IMR-90 (cell line): Measurements from ENCODE around the gene RAD51B. TPM values are rescaled to one million over a fixed set of nuclear protein-coding genes. Genes with fewer than 3 reads are reported as not detected.

Source experiments
- ATAC-seq: fragments of 200-7000 bp; cut with Tn5 transposase; 2 replicates; pipeline ENCODE4 v1.9.1; 2020; ENCODE audit warnings: low read depth, mild to moderate bottlenecking, moderate library complexity
- BruUV-seq: library from RNA; stranded (reverse); fragments of 400-500 nt; replicated peaks from 2 replicates; lab custom pipeline; 2021; lab: Mats Ljungman, UMichigan
- CTCF ChIA-PET: fragments of 300-600 bp; formaldehyde crosslinking; extraction: SDS; loops from one replicate; lab custom pipeline; 2021; ENCODE audit warnings: antibody characterized with exemption; lab: Yijun Ruan, JAX
- POLR2A ChIA-PET: fragments of 300-600 bp; sonication (Branson Sonifier 250); formaldehyde crosslinking; loops from one replicate; lab custom pipeline; 2022; ENCODE audit warnings: antibody characterized with exemption; ENCODE audit not compliant: unreplicated experiment; lab: Charles Lee
- DNase-seq: peaks from one replicate; pipeline ENCODE4 v3.0.0; 2013
- H2AFZ ChIP-seq: replicated peaks from 2 replicates; pipeline ENCODE3; 2013; ENCODE audit warnings: low read length, mild to moderate bottlenecking; ENCODE audit not compliant: poor library complexity
- H2AK5ac ChIP-seq: 2 replicates; pipeline ENCODE4 v1.6.1; 2013; ENCODE audit warnings: low read depth, low read length, inconsistent platforms
- H2AK9ac ChIP-seq: replicated peaks from 2 replicates; pipeline ENCODE3; 2013; ENCODE audit warnings: mild to moderate bottlenecking, low read depth, low read length, moderate library complexity; ENCODE audit not compliant: poor library complexity
- H2BK120ac ChIP-seq: 2 replicates; pipeline ENCODE4 v1.6.1; 2013; ENCODE audit warnings: low read depth, low read length, inconsistent platforms
- H2BK15ac ChIP-seq: 3 replicates; pipeline ENCODE4 v1.6.1; 2013; ENCODE audit warnings: low read depth, low read length, inconsistent platforms
- H2BK20ac ChIP-seq: 2 replicates; pipeline ENCODE4 v1.6.1; 2013; ENCODE audit warnings: low read depth, mild to moderate bottlenecking, inconsistent platforms, low read length, moderate library complexity
- H2BK5ac ChIP-seq: 2 replicates; pipeline ENCODE4 v1.6.1; 2013; ENCODE audit warnings: mild to moderate bottlenecking, low read depth, low read length, inconsistent platforms; ENCODE audit not compliant: poor library complexity, severe bottlenecking
- H3K14ac ChIP-seq: replicated peaks from 2 replicates; pipeline ENCODE4 v1.6.1; 2013; ENCODE audit warnings: low read depth, low read length, inconsistent platforms
- H3K18ac ChIP-seq: 2 replicates; pipeline ENCODE4 v1.6.1; 2013; ENCODE audit warnings: low read depth, low read length, control low read depth
- H3K23ac ChIP-seq: 2 replicates; pipeline ENCODE4 v1.6.1; 2013; ENCODE audit warnings: low read depth, low read length, inconsistent platforms
- H3K27ac ChIP-seq: 2 replicates; pipeline ENCODE4 v1.5.1; 2013; ENCODE audit warnings: mild to moderate bottlenecking, control low read depth, low read length; ENCODE audit not compliant: insufficient read depth
- H3K27me3 ChIP-seq: 2 replicates; pipeline ENCODE4 v1.6.1; 2013; ENCODE audit warnings: low read length; ENCODE audit not compliant: control insufficient read depth, insufficient read depth
- H3K36me3 ChIP-seq: 2 replicates; pipeline ENCODE4 v1.6.1; 2013; ENCODE audit warnings: low read length, mixed read lengths; ENCODE audit not compliant: control insufficient read depth, insufficient read depth
- H3K4ac ChIP-seq: 2 replicates; pipeline ENCODE4 v1.6.1; 2013; ENCODE audit warnings: low read depth, low read length, inconsistent platforms
- H3K4me1 ChIP-seq: 2 replicates; pipeline ENCODE4 v1.6.1; 2013; ENCODE audit warnings: low read length, mixed read lengths; ENCODE audit not compliant: control insufficient read depth, insufficient read depth
- H3K4me2 ChIP-seq: 2 replicates; pipeline ENCODE4 v1.6.1; 2013; ENCODE audit warnings: low read depth, mild to moderate bottlenecking, control low read depth, low read length, moderate library complexity
- H3K4me3 ChIP-seq: 2 replicates; pipeline ENCODE4 v1.5.1; 2013; ENCODE audit warnings: low read depth, mild to moderate bottlenecking, control low read depth, low read length, moderate library complexity; ENCODE audit not compliant: insufficient read depth
- H3K56ac ChIP-seq: 2 replicates; pipeline ENCODE4 v1.6.1; 2013; ENCODE audit warnings: low read length, inconsistent platforms; ENCODE audit not compliant: insufficient read depth; ENCODE audit errors: extremely low read depth
- H3K79me1 ChIP-seq, 2 experiments: 2 replicates each; pipeline ENCODE4 v1.6.1; 2013; ENCODE audit warnings: low read length in 2 of 2, inconsistent platforms in 1 of 2, low read depth in 1 of 2
- H3K9ac ChIP-seq: 2 replicates; pipeline ENCODE4 v1.6.1; 2013; ENCODE audit warnings: low read depth, low read length, control low read depth
- H3K9me1 ChIP-seq: 2 replicates; pipeline ENCODE4 v1.6.1; 2013; ENCODE audit warnings: low read length, inconsistent platforms; ENCODE audit not compliant: insufficient read depth
- H3K9me3 ChIP-seq: 2 replicates; pipeline ENCODE4 v1.6.1; 2013; ENCODE audit warnings: low read length; ENCODE audit not compliant: control insufficient read depth, insufficient read depth
- H4K20me1 ChIP-seq: 2 replicates; pipeline ENCODE4 v1.6.1; 2013; ENCODE audit warnings: low read length, inconsistent platforms; ENCODE audit not compliant: insufficient read depth
- H4K5ac ChIP-seq: 2 replicates; pipeline ENCODE4 v1.6.1; 2013; ENCODE audit warnings: mild to moderate bottlenecking, low read depth, low read length, control low read depth
- H4K8ac ChIP-seq, 2 experiments: 2 replicates each; pipeline ENCODE4 v1.6.1; 2013; ENCODE audit warnings: low read depth in 2 of 2, low read length in 2 of 2, control low read depth in 1 of 2, inconsistent platforms in 1 of 2
- H4K91ac ChIP-seq: 2 replicates; pipeline ENCODE4 v1.6.1; 2013; ENCODE audit warnings: low read depth, low read length, inconsistent platforms; ENCODE audit not compliant: insufficient read depth
- BHLHE40 ChIP-seq: fragments of 150-350 bp; IDR thresholded peaks from 2 replicates; pipeline ENCODE4 v1.6.1; 2016; ENCODE audit warnings: mild to moderate bottlenecking, low read depth, low read length
- CEBPB ChIP-seq: IDR thresholded peaks from 2 replicates; pipeline ENCODE4 v1.6.1; 2012; ENCODE audit warnings: low read depth, low read length, improper control_type of control experiment
- CHD1 ChIP-seq: IDR thresholded peaks from 2 replicates; pipeline ENCODE4 v1.6.1; 2012; ENCODE audit warnings: low read depth, low read length, improper control_type of control experiment
- CTCF ChIP-seq: conservative IDR thresholded peaks from 2 replicates; pipeline ENCODE4 v1.5.1; 2012; ENCODE audit warnings: mild to moderate bottlenecking, low read depth, low read length, improper control_type of control experiment
- ELK1 ChIP-seq: fragments of 150-350 bp; IDR thresholded peaks from 2 replicates; pipeline ENCODE4 v1.6.1; 2016; ENCODE audit warnings: low read depth, mild to moderate bottlenecking, low read length, moderate library complexity, borderline replicate concordance
- MXI1 ChIP-seq: IDR thresholded peaks from 2 replicates; pipeline ENCODE4 v1.6.1; 2012; ENCODE audit warnings: low read depth, mild to moderate bottlenecking, low read length, moderate library complexity, borderline replicate concordance
- NFE2L2 ChIP-seq: fragments of 150-350 bp; IDR thresholded peaks from 2 replicates; pipeline ENCODE4 v1.6.1; 2016; ENCODE audit warnings: low read depth, mild to moderate bottlenecking, low read length
- RAD21 ChIP-seq: IDR thresholded peaks from 2 replicates; pipeline ENCODE4 v1.6.1; 2012; ENCODE audit warnings: low read length, improper control_type of control experiment
- RFX5 ChIP-seq: IDR thresholded peaks from 2 replicates; pipeline ENCODE4 v1.8.0; 2012; ENCODE audit warnings: low read depth, mild to moderate bottlenecking, low read length, moderate library complexity
- WGBS, 2 experiments: methylation state at CpG; one replicate each; pipeline versions ENCODE4 v1.1.5 to v1.1.7; 2013; ENCODE audit warnings: missing lambda C conversion rate in 2 of 2; ENCODE audit not compliant: insufficient read length in 1 of 2; ENCODE audit errors: extremely low coverage in 2 of 2; 5-methylcytosine and 5-hydroxymethylcytosine counted together
- dilution Hi-C: fragments of 300-500 bp; cut with HindIII; formaldehyde crosslinking; loops from one replicate; pipeline ENCODE4 v1.14.3; 2018; ENCODE audit warnings: low sequenced_read_pairs; ENCODE audit not compliant: unreplicated experiment
- in situ Hi-C: fragments of 300-500 bp; cut with MboI; formaldehyde crosslinking; loops from 3 replicates; pipeline ENCODE4 v1.14.3; 2019; ENCODE audit warnings: low sequenced_read_pairs, inconsistent platforms, mixed read lengths
- intact Hi-C: fragments of 100-400 bp; cut with micrococcal nuclease; formaldehyde crosslinking; loops from 2 replicates; pipeline ENCODE4 v1.10.0; 2022
- polyA plus RNA-seq, 3 experiments: library from polyadenylated mRNA; depleted of rRNA; stranded (reverse); fragments of >200 nt; gene quantifications; 2 replicates each; pipeline ENCODE4 v1.2.3, GENCODE V29; 2012; ENCODE audit warnings: low replicate concordance in 1 of 3
- total RNA-seq: library from RNA; depleted of rRNA; stranded (reverse); fragments of >200 nt; gene quantifications from 2 replicates; pipeline ENCODE4 v1.2.3, GENCODE V29; 2012

RAD51B gene
- total and polyA plus RNA-seq, 2 of the 4 experiments (the other 2 are of a cell fraction): 5.1 to 18.8 TPM

- Histone ChIP-seq H2BK15ac (peak overlapping the region; percentile 30; the same call in 1 of the 3 replicates), H3K9ac (no peak overlapping the region), H3K18ac (peak overlapping the region; percentile 21; the same call in 1 of the 2 replicates), H3K4me1 (peaks cover 16% of the 10 kb centered on the region), H2AFZ (peak overlapping the region; percentile 5), H2BK20ac (no peak overlapping the region), H3K4me3 (no peak overlapping the region), H4K20me1 (no peaks in the 10 kb centered on the region), H4K8ac (no peak overlapping the region), H4K5ac (no peak overlapping the region), H3K23ac (no peak overlapping the region), H3K27me3 (no peaks in the 10 kb centered on the region), H3K56ac (no peak overlapping the region), H3K9me1 (no peaks in the 10 kb centered on the region), H4K91ac (peak overlapping the region; percentile 23; the same call in 1 of the 2 replicates), H2AK5ac (peak overlapping the region; percentile 66; the same call in 1 of the 2 replicates), H3K27ac (no peak overlapping the region), H3K79me1 (no peaks in the 10 kb centered on the region), H2AK9ac (no peak overlapping the region), H3K36me3 (no peaks in the 10 kb centered on the region), H3K14ac (no peak overlapping the region), H3K9me3 (peaks cover 2% of the 10 kb centered on the region; the same call in 1 of the 2 replicates), H3K4ac (no peak overlapping the region; the same call in 1 of the 2 replicates), H2BK5ac (no peak overlapping the region), H3K4me2 (no peak overlapping the region), H2BK120ac (0 out of 2 replicates have a peak overlapping the region, but pooled peaks have one; percentile 59)
- DNase-seq (no peak), ATAC-seq (no peak)
- no TSS peak for BruUV-seq
- ChIA-PET POLR2A (interaction anchor here (1.3 kb wide), 1 partner anchor 363 kb away, joined by 3 read pairs; no protein-coding TSS in a partner anchor), CTCF (no interaction called here)
- dilution Hi-C loops (no loop called here), intact Hi-C loops (loop anchor here (10.0 kb wide), 1 partner anchor 215 kb away; no protein-coding TSS in a partner anchor), in situ Hi-C loops (no loop called here)
- WGBS, 2 experiments: no CpG with 5 or more reads among the region's 4 CpGs
- TF ChIP-seq CEBPB (no peak), RAD21 (no peak), RFX5 (no peak), CTCF (no peak), ELK1 (no peak), BHLHE40 (no peak), CHD1 (no peak), MXI1 (no peak), NFE2L2 (no peak)
Measured at GRCh38 chr14:68449561-68450181, 630.1 kb downstream of the RAD51B start.
